GM18526 (cell line): Measurements from ENCODE around the gene VPREB1.

Experiments used
- POLR2A ChIP-seq: IDR thresholded peaks from 3 replicates; pipeline ENCODE4 v1.6.1; 2011; ENCODE audit not compliant: insufficient read length; ENCODE audit errors: extremely low read depth

The VPREB1 gene

GRCh38 chr22:22244316-22245250 is at the start of gene VPREB1:
VPREB1 (plus strand) TSS chr22:22244786; CDS start chr22:22244814, 28 bp downstream.
- no peak for TF ChIP-seq POLR2A

GRCh38 chr22:22194931-22195264 is 49.7 kb upstream of the VPREB1 start:
- TF ChIP-seq POLR2A: no peak

- peak; percentile 98 for TF ChIP-seq POLR2A
Observed at GRCh38 chr22:22195265-22196017, 49.1 kb upstream of the VPREB1 start.

GRCh38 chr22:22196018-22196533 is 48.5 kb upstream of the VPREB1 start:
- no peak for TF ChIP-seq POLR2A

GRCh38 chr22:22196833-22197477 is 47.6 kb upstream of the VPREB1 start:
- TF ChIP-seq POLR2A: no peak

- TF ChIP-seq POLR2A: no peak
Observed at GRCh38 chr22:22197993-22198402, 46.6 kb upstream of the VPREB1 start.

- no peak for TF ChIP-seq POLR2A
Observed at GRCh38 chr22:22198751-22199150, 45.8 kb upstream of the VPREB1 start.

- no peak for TF ChIP-seq POLR2A
Observed at GRCh38 chr22:22199634-22200033, 45.0 kb upstream of the VPREB1 start.

GRCh38 chr22:22200569-22201184 is 43.9 kb upstream of the VPREB1 start:
- TF ChIP-seq POLR2A: no peak

GRCh38 chr22:22201185-22201929 is 43.2 kb upstream of the VPREB1 start:
- peak; percentile 39 for TF ChIP-seq POLR2A

GRCh38 chr22:22201930-22202343 is 42.6 kb upstream of the VPREB1 start:
- no peak for TF ChIP-seq POLR2A

GRCh38 chr22:22203048-22203971 is 41.3 kb upstream of the VPREB1 start:
- no peak for TF ChIP-seq POLR2A

GRCh38 chr22:22207845-22208564 is 36.6 kb upstream of the VPREB1 start:
- no peak for TF ChIP-seq POLR2A
